ENCODE results near the gene FAM174B.

Gene FAM174B

GRCh38 chr15:92667970-92668485 is 12.5 kb upstream of the FAM174B start:
- no peak for TF ChIP-seq CTCF (IDR thresholded peaks at IDR 0.05; ENCODE audit: control extremely low read depth, extremely low read depth, low read depth, missing control alignments)
- POLR2A ChIA-PET, result no interaction called here
- no peak for DNase-seq (ENCODE audit: extremely low spot score)
- CTCF ChIA-PET, result interaction anchor here (1.3 to 1.5 kb wide), 2 partner anchors 14 to 56 kb away, joined by 4 read pairs; no protein-coding TSS in a partner anchor

- ChIA-PET POLR2A (no interaction called here), CTCF (interaction anchor here (1.3 to 1.5 kb wide), 2 partner anchors 15 to 55 kb away, joined by 4 read pairs; no protein-coding TSS in a partner anchor)
- TF ChIP-seq CTCF (IDR thresholded peaks at IDR 0.05; ENCODE audit: control extremely low read depth, extremely low read depth, low read depth, missing control alignments), result peak; percentile 8
- DNase-seq (ENCODE audit: extremely low spot score), result no peak
Measured at GRCh38 chr15:92667287-92667904, 11.8 kb upstream of the FAM174B start.

GRCh38 chr15:92666780-92667179 is 11.2 kb upstream of the FAM174B start:
- CTCF ChIA-PET, result interaction anchor here (1.5 kb wide), 1 partner anchor 15 kb away, joined by 4 read pairs; no protein-coding TSS in a partner anchor
- DNase-seq (ENCODE audit: extremely low spot score), result no peak

GRCh38 chr15:92665100-92665555 is 9.6 kb upstream of the FAM174B start:
- ChIA-PET CTCF (interaction anchor here (1.0 to 2.4 kb wide), 3 partner anchors 21 to 143 kb away, joined by 4 to 11 read pairs (median 4); no protein-coding TSS in a partner anchor), POLR2A (interaction anchor here (1.5 kb wide), 1 partner anchor 10 kb away, joined by 3 read pairs; the partner anchor contains the start of gene FAM174B)
- no peak for TF ChIP-seq CTCF (IDR thresholded peaks at IDR 0.05; ENCODE audit: control extremely low read depth, extremely low read depth, low read depth, missing control alignments)
- DNase-seq (ENCODE audit: extremely low spot score), result no peak

More at GRCh38 chr15:92666780-92667179, 11.2 kb upstream of the FAM174B start:
- POLR2A ChIA-PET, result no interaction called here
- TF ChIP-seq CTCF (IDR thresholded peaks at IDR 0.05; ENCODE audit: control extremely low read depth, extremely low read depth, low read depth, missing control alignments), result no peak

GRCh38 chr15:92664178-92664900 is 8.8 kb upstream of the FAM174B start:
- TF ChIP-seq CTCF (IDR thresholded peaks at IDR 0.05; ENCODE audit: control extremely low read depth, extremely low read depth, low read depth, missing control alignments), result no peak
- DNase-seq (ENCODE audit: extremely low spot score), result no peak
- ChIA-PET POLR2A (no interaction called here), CTCF (interaction anchor here (1.2 to 2.4 kb wide), 3 partner anchors 13 to 50 kb away, joined by 3 to 11 read pairs (median 4); no protein-coding TSS in a partner anchor)

GRCh38 chr15:92663250-92663951 is 7.8 kb upstream of the FAM174B start:
- no peak for TF ChIP-seq CTCF (IDR thresholded peaks at IDR 0.05; ENCODE audit: control extremely low read depth, extremely low read depth, low read depth, missing control alignments)
- ChIA-PET CTCF (interaction anchor here (0.8 to 2.4 kb wide), 6 partner anchors 8 to 51 kb away, joined by 3 to 11 read pairs (median 4); no protein-coding TSS in a partner anchor), POLR2A (interaction anchor here (0.6 kb wide), 1 partner anchor 161 kb away, joined by 5 read pairs; no protein-coding TSS in a partner anchor)
- peak; percentile 79 for DNase-seq (ENCODE audit: extremely low spot score)

Data from GM10248 (cell line).